Fibroblast of lung (primary cell): Measurements from ENCODE around the gene SPATS1. TPM values are rescaled to one million over a fixed set of nuclear protein-coding genes. Genes with fewer than 3 reads are reported as not detected.
"Not testable (repeated sequence)": the region's sequence is repeated elsewhere in the genome, so short reads cannot be mapped to it uniquely, and the experiment has no call there.

Experiments
- DNase-seq, 2 donors: peaks; one replicate each; pipeline versions ENCODE4 v3.0.0 to v3.0.0-alpha.2; 2010; ENCODE audit warnings: low read depth in 2 of 2
- H2AFZ ChIP-seq: 2 replicates; pipeline ENCODE4 v1.5.1; 2012; ENCODE audit warnings: low read length, control low read depth, inconsistent platforms
- H3K27ac ChIP-seq: 2 replicates; pipeline ENCODE4 v1.5.1; 2011; ENCODE audit warnings: low read length, control low read depth; ENCODE audit not compliant: insufficient read depth
- H3K27me3 ChIP-seq: 2 replicates; pipeline ENCODE4 v1.5.1; 2011; ENCODE audit warnings: mild to moderate bottlenecking, low read length; ENCODE audit not compliant: control insufficient read depth, insufficient read depth
- H3K36me3 ChIP-seq: 2 replicates; pipeline ENCODE4 v1.5.1; 2011; ENCODE audit warnings: low read length; ENCODE audit not compliant: control insufficient read depth, insufficient read depth
- H3K4me1 ChIP-seq: 2 replicates; pipeline ENCODE4 v1.5.1; 2011; ENCODE audit warnings: low read length; ENCODE audit not compliant: control insufficient read depth, insufficient read depth; ENCODE audit errors: extremely low read depth
- H3K4me2 ChIP-seq: 2 replicates; pipeline ENCODE4 v1.5.1; 2011; ENCODE audit warnings: low read length, control low read depth; ENCODE audit not compliant: insufficient read depth; ENCODE audit errors: extremely low read depth
- H3K4me3 ChIP-seq, 4 experiments: fragments of 200-600 bp in 1 of 4; sonication (generic) in 1 of 4; replicated peaks in 1 of 4; 2 replicates each; pipeline ENCODE4 v1.5.1; 2011 to 2016; ENCODE audit warnings: low read length in 4 of 4, low read depth in 3 of 4, mild to moderate bottlenecking in 3 of 4, control low read depth in 2 of 4, inconsistent platforms in 1 of 4, mixed read lengths in 1 of 4; ENCODE audit not compliant: insufficient read depth in 1 of 4; ENCODE audit errors: control extremely low read depth in 1 of 4
- H3K79me2 ChIP-seq: 2 replicates; pipeline ENCODE4 v1.5.1; 2012; ENCODE audit warnings: mild to moderate bottlenecking, low read length, inconsistent platforms; ENCODE audit not compliant: control insufficient read depth, insufficient read depth
- H3K9ac ChIP-seq: 2 replicates; pipeline ENCODE4 v1.5.1; 2011; ENCODE audit warnings: mild to moderate bottlenecking, low read length, control low read depth; ENCODE audit not compliant: insufficient read depth
- H3K9me3 ChIP-seq: 2 replicates; pipeline ENCODE4 v1.5.1; 2012; ENCODE audit warnings: low read depth, low read length; ENCODE audit not compliant: control insufficient read depth, insufficient read depth
- H4K20me1 ChIP-seq: 2 replicates; pipeline ENCODE4 v1.5.1; 2011; ENCODE audit warnings: low read length; ENCODE audit not compliant: control insufficient read depth, insufficient read depth; ENCODE audit errors: extremely low read depth
- CTCF ChIP-seq, 2 donors: IDR thresholded peaks in 1 of 2; conservative IDR thresholded peaks in 1 of 2; 1 replicate in 1 of 2; 2 replicates in 1 of 2; pipeline ENCODE4 v1.5.1; 2011 to 2012; ENCODE audit warnings: low read length in 2 of 2, control low read depth in 1 of 2, inconsistent platforms in 1 of 2, low read depth in 1 of 2, mild to moderate bottlenecking in 1 of 2
- EZH2 ChIP-seq: IDR thresholded peaks from 2 replicates; pipeline ENCODE4 v1.5.1; 2012; ENCODE audit warnings: low read length, control low read depth, mild to moderate bottlenecking; ENCODE audit errors: missing control alignments
- polyA plus RNA-seq, 2 donors: library from polyadenylated mRNA; depleted of rRNA in 1 of 2; stranded (reverse) in 1 of 2; unstranded in 1 of 2; fragments of >200 nt; gene quantifications; 2 replicates each; pipeline ENCODE4 v1.2.1, GENCODE V29; 2011 to 2012; ENCODE audit warnings: missing spikeins in 1 of 2
- total RNA-seq: library from RNA; depleted of rRNA; stranded (reverse); fragments of >200 nt; gene quantifications from 2 replicates; pipeline ENCODE4 v1.2.1, GENCODE V29; 2014

The SPATS1 gene
- total and polyA plus RNA-seq, 2 donors (not counting 1 experiment from before 2014, with no cell fraction given): under 0.01 TPM; not detected in 1

- Histone ChIP-seq H3K4me3 (no peak overlapping the region), H4K20me1 (no peaks in the 10 kb centered on the region), H3K79me2 (no peaks in the 10 kb centered on the region), H3K36me3 (no peaks in the 10 kb centered on the region), H3K9ac (no peak overlapping the region), H3K4me2 (no peak overlapping the region), H3K4me1 (no peaks in the 10 kb centered on the region), H3K27ac (no peak overlapping the region), H3K9me3 (no peaks in the 10 kb centered on the region), H3K27me3 (peaks cover 25% of the 10 kb centered on the region), H2AFZ (no peak overlapping the region)
- no peak for TF ChIP-seq CTCF (conservative IDR thresholded peaks at IDR 0.05 in 1 of 2, IDR thresholded peaks at IDR 0.05 in 1 of 2; ENCODE audit: low read depth in 1 of 2, low read length in 2 of 2)
- no peak for TF ChIP-seq EZH2
- DNase-seq: no peak
Observed at GRCh38 chr6:44321210-44321609, 21.2 kb upstream of the SPATS1 start.

- H3K4me2 ChIP-seq: no peak overlapping the region
- no peak overlapping the region for H3K4me3 ChIP-seq
- TF ChIP-seq CTCF (conservative IDR thresholded peaks at IDR 0.05 in 1 of 2, IDR thresholded peaks at IDR 0.05 in 1 of 2; ENCODE audit: low read depth in 1 of 2, low read length in 2 of 2) (no peak), EZH2 (no peak)
- H3K9ac ChIP-seq: no peak overlapping the region
- no peaks in the 10 kb centered on the region for H3K9me3 ChIP-seq
- H4K20me1 ChIP-seq: no peaks in the 10 kb centered on the region
- DNase-seq: no peak
- no peak overlapping the region for H3K27ac ChIP-seq
- no peaks in the 10 kb centered on the region for H3K79me2 ChIP-seq
- H3K27me3 ChIP-seq: peaks cover 17% of the 10 kb centered on the region
- no peak overlapping the region for H2AFZ ChIP-seq
- H3K36me3 ChIP-seq: no peaks in the 10 kb centered on the region
- no peaks in the 10 kb centered on the region for H3K4me1 ChIP-seq
Observed at GRCh38 chr6:44327096-44327495, 15.4 kb upstream of the SPATS1 start.

- Histone ChIP-seq H3K9ac (no peak overlapping the region), H3K27me3 (peaks cover 17% of the 10 kb centered on the region), H3K36me3 (no peaks in the 10 kb centered on the region), H3K4me2 (no peak overlapping the region), H4K20me1 (no peaks in the 10 kb centered on the region), H3K79me2 (no peaks in the 10 kb centered on the region), H3K4me3 (no peak overlapping the region), H3K9me3 (no peaks in the 10 kb centered on the region), H3K27ac (no peak overlapping the region), H2AFZ (no peak overlapping the region), H3K4me1 (no peaks in the 10 kb centered on the region)
- no peak for DNase-seq
- TF ChIP-seq CTCF (conservative IDR thresholded peaks at IDR 0.05 in 1 of 2, IDR thresholded peaks at IDR 0.05 in 1 of 2; ENCODE audit: low read depth in 1 of 2, low read length in 2 of 2) (no peak), EZH2 (no peak)
Observed at GRCh38 chr6:44327760-44328159, 14.7 kb upstream of the SPATS1 start.

GRCh38 chr6:44328203-44328602 lies 14.2 kb upstream of the SPATS1 start:
- not testable (repeated sequence) for H3K27ac ChIP-seq, H3K4me2 ChIP-seq, H2AFZ ChIP-seq, H3K79me2 ChIP-seq, H3K4me1 ChIP-seq, H3K9me3 ChIP-seq, H3K4me3 ChIP-seq, H4K20me1 ChIP-seq, H3K36me3 ChIP-seq, H3K9ac ChIP-seq, DNase-seq
- H3K27me3 ChIP-seq: peaks cover 16% of the 10 kb centered on the region
